Inflammatory macrophage (primary cell): ENCODE data around the gene POU5F1.

ENCODE experiments used
- DNase-seq, 2 donors: peaks; one replicate each; pipeline ENCODE4 v3.0.0-alpha.2; 2020 to 2022

Gene POU5F1

DNA sequence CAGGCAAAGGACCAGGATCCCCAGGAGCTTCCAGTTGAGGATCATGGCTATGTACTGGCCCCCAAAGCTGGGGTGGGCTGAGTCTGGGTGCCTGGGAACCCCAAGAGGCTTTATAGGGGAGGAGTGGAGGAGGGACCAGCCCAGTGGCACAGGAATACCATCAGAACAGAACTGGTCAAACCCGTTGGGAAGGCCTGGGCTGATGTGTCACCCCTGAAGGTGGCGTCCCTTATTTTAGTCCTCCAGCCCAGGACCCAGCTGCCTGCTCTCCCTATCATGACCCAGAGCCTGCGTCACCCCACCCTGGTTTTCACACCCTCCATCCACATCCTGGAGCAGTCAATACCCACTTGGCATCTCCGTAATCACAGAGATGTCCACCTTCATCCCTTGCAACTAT lies 31.5 kb downstream of the POU5F1 start, which contains the start of gene PSORS1C2:
Gene PSORS1C2, minus strand, starts transcription at position 85 of the 400 bp plus-strand sequence. Its CDS starts 40 bp downstream, at position 45.
- DNase-seq: no peak

DNA sequence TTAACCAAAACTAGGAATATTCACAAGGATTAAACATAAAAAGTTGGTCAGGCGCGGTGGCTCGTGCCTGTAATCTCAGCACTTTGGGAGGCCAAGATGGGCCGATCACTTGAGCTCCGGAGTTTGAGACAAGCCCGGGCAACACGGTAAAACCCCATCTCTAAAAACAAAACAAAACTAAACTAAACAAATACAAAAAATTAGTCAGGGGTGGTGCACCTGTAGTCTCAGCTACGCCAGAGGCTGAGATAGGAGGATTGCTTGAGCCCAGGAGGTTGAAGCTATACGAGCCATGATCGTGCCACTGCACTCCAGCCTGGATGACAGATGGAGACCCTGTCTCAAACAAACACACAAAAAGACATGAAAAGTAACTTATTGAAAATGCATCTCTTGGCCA lies 34.8 kb downstream of the POU5F1 start:
- DNase-seq: no peak

DNA sequence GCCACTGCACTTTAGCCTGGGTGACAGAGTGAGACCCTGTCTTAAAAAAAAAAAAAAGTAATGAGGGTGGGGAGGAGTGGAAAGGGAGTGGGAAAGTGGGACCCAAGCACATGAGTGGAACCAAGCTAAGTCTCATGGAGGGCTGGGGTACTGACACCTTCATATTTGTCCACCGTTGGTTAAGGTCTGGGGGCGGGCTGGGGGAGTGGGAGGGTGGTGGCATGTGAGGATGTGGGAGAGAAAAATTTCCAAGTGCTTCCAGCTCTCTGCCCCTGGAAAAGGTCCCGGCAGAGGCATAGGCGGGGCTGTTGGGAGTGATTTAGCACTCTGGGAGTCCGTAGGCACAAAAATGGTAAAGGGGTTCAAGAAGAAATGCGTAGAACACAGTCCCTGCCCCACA lies 37.7 kb downstream of the POU5F1 start:
- no peak for DNase-seq

DNA sequence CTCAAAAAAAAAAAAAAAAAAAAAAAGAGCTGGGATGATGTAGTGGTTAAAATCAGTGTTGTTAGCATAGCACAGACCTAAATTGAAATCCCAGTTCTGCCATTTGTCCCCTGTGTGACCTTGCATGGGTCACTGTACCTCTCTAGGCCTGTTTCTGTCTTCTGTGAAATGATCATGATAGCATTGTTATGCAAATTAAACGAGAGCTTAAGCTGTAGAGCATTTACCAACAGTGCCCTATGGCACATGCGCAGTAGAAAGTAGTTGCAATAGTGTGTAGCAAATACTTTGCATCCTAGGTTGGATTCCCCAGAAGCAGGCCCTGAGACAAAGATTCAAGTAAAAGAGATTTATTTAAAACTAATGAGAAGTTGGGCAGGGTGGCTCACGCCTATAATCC lies 38.9 kb downstream of the POU5F1 start:
- no peak for DNase-seq

DNA sequence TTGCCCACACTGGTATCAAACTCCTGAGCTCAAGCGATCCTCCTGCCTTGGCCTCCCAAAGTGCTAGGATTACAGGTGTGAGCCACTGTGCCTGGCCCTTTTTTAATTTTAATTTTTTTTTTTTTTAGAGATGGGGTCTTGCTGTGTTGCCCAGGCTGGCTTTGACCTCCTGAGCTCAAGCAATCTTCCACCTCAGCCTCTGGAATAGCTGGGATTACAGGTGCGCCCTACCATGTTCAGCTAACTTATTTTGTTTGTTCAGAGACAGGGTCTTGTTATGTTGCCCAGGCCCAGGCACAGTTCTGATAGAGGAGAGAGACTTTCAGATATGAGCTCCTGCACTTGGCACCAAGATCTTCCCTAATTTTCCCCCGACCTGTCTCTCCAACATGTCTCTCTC lies 39.7 kb downstream of the POU5F1 start:
- no peak for DNase-seq

DNA sequence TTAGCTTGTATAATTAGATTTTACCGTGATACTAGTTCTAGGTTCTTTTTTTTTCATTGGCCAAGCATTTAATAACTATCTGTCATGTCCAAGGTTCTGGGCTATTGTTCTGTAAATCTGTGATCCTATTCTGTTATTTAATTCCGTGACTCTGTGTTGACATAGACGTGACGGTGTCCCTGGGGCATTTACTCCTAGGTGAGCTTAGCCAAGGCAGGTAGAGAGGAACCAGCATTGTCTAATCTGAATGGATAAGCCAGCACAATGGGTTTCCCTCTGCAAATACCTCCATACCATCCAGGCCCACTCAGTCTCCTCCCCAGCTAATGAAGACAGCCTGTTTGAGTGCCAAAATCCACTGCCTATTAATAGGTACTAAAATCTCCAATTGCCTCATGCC lies 41.4 kb downstream of the POU5F1 start:
- no peak for DNase-seq

DNA sequence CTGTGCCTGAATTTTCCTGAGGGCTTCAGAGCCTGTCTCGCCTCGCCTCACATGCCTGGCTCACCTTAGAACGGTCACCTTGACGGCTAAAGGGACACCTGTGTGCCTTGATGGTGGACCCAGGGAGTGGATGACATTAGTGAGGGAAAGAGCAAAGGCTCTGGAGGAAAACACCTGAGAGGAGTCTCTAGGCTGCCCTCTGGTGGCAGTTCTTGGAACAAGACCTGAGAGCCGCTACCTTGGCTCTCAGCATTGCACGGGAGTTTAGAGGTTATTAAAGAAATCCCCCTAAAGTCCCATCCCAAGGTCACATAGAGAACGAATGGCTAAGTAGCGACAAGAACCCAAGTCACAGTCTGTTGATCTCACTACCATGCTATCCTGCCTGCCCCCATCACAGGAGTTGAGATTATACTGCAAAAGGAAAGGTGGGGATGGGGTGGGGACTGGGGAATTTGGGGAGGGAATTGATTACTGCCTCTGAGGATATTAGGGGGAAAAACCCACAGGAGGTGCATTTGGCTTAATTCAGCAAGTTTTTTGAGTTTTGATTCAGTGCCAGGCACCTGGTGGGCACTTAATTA lies 42.3 kb downstream of the POU5F1 start:
- DNase-seq: peak; percentile 33 to 38

DNA sequence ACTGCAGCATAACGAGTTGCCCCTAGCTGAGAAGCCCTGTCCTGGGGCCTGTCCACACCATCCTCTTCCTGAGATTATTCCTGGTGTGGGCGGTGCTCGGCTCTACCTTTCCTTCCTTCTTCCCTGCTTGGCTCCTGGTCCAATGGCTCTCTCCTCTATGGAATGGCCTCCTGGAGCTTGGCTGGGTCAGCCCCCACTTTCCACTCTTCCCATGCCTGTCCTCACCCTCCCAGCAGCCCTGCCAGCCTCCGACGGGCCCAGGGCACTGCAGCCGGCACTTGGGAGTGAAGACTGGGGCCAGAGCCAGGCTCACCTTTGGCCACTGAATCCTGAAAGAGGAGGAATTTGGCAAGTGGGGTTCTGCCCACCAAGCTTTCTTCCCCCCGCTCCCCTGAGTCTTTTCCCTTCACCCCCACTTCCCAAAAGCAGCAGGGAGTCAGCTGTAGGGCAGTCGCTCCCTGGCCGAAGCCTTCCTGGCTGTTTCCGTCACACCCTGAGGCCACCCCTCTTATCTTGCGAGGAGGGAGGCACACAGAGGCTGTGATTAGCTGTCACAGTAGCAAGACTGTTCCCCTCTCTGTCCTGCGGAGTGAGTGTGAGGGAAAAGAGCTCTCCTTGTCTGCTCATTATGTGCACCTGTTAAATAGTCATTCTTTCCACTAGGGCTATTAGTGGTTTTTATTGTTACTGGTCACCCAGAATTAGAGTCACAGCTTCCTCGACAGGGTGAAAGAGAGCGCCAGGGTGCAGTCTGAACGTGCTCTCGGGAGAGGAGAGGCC lies 43.9 kb downstream of the POU5F1 start:
- DNase-seq: no peak

DNA sequence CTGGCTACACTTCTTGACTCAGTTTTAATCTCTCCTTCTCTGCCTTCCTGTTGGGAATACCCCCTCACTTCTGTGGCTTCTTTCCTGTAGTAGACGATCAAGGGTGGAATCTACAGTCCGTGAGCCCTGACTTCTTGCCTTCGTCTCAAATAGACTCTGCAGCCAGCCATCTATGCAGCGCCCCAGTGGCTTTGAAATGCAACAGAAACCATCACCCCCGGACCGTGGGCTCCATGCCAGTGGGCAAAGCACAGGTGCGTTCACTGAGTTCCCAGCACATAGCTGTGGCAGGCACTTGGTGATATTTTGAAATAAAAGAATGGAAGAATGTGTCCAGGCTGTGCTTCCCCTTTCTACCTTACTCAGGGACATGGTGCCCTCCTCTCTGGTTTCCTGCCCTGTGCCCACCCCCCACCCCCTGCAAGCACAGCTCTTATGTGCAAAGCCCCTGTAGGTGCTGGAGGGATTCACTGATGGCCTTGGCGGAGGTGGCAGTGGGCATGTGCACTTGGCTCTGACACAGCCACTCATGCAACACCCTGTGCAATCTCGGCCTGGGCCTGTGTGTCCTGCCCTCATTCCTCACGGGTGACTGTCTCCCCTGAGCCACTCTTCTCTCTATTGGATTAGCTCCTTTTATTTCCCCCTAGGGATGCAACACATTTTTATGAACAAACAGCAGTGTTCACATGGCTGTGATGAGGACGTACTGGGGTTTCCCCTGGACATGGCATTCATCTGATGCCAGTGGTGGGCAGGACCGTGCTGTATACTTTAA lies 44.7 kb downstream of the POU5F1 start:
- no peak for DNase-seq

DNA sequence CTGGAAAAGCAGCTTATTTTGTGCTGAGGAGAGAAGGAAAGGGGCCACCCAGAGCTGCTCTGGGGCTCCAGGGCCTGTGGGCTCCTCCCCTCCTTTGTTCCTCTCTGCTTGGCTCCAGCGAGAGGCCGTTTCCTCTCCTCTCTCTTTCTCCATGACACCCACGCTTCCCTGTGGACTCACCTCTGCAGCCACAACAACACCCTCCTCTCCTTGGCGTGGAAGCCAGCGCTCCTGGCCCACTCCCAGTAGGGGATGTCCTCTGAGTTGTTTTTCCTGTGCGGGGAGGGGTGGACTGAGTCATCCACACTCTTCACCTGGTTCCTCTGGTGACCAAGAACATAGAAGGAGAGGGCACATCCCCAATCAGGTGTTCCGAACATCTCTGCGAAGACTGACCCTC lies 45.3 kb downstream of the POU5F1 start:
- DNase-seq: no peak

DNA sequence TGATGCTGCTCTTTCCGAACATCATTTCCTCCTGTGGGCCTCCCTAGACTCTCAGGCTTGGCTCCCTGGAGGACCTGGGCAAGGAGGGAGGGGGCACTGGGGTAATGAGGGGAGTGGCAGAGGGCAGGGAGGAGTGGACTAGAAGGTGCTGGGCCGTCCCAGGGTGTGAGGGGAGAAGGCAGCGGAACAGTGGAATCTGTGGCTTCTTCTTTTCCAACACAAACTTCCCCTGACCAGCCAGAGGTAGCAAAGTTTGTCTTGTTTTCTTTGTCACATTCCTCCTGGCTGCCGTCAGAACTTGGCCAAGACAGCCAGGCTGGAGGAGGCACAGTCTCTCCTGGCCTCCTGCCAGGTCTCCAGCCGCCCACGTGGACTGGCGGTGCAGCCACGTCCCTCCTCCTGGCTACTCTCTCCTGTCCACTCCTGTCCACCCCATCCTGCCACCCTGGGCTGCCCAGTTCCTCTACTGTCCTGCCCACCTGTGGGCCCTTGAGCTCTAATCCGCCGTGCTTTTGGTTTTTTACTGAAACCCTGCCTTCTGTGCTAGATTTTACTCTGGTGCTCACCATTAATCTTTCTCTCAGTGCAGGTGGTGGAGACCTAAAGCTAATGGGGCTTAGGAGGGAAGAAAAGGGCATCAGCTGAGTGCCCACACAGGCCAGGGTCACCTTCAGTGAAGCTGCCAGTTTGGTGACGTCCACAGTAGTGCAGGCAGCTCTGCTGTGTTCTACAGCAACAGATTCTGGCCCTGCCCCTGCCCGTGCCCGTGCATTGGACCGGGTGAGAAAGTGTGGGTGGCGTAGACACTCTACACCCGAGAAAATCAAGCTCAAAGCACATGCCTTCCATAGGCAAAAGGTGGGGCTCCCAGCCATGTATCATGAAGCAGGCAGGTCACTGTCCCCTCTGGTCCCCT lies 47.4 kb downstream of the POU5F1 start:
- DNase-seq: peak in 1 of 2 donors; percentile 15

DNA sequence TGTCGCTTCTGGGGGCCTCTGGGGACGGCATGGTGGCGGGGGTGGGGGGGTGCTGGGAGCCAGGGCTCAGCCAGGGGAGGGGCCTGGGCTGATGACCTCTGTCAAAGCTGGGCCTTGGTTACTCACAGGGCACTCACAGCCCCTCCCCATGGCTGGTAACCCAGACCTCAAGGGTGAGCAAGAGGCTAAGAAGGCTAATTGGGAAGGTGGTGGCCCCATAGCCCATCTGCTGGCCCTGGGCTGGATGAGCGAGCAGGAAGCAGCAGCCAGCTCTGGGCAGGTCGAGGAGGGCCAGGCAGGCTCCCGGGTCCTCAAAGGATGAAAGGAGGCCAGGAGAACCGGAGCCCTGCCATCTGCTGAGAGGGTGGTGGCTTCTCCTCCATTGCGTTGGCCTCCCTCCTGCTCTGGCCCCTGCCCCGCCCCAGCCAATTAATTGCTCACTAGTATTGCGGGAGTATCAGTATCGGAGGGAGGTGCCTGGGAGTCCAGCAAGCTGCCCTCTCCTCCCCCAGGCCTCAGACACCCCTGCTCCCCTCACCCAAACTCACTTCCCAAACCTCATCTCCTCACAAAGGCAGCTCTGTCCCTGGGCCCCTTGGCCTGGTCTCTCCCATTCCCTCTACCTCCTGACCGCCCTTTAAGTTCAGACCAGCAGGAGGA lies 49.2 kb downstream of the POU5F1 start:
- DNase-seq: no peak

DNA sequence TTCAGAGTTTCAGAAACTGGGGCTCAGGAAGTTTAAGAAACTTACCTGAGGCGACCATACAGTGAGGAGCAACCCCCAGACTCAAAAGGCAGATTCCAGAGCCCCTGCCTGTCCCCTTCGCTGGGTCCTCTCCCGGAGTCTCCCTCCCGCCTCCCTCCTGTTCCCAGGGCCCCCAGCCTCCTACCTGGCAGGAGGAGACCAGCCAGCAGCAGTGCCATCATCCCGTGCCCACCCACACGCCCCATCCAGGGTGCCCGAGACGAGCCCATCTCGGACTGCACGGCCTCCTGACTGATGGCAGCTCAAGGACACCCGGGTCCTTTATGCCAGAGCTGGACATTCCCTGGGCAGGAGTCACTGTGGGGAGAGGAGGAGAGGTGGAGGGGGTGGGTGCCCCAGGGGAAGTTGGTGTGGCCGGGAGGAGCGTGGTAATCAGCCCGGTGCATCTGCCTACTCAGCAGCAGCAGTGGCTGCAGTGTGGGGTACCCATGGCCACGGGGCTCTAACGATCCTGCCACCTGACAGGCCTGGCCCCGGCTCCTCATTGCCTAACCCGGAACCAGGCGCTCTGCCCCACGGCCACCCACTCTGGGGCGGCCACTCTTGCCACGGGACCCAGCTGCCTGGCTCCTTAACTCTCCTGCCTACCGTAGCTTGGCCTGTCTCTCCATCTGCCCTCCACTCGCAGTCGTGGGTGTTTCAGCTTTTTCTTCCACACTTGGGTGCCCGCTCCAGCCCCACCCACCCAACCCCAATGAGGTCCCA lies 50.1 kb downstream of the POU5F1 start, which contains the start of gene CDSN:
Gene CDSN, minus strand, starts transcription at position 296 of the 765 bp plus-strand sequence. Its CDS starts 27 bp downstream, at position 269.
- no peak for DNase-seq

DNA sequence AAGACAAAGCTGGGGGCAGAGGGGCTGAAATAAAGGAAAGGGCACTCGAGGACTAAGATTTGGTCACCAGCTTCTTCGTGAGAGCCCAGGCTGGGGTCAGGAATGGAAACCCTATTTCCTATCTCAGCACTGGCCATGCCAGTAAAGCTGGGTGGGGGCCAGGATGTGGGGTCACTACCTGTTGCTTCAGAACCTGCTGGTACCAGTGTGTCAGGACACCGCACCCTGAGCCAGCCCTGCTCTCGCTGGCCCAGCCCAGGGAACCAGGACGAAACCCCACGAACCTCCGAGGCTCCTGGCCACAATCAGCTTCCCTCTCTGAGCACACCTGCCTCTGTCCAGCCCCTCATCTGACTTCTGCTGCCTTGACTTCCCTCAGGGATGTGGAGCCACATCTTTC lies 52.3 kb downstream of the POU5F1 start:
- DNase-seq: no peak

DNA sequence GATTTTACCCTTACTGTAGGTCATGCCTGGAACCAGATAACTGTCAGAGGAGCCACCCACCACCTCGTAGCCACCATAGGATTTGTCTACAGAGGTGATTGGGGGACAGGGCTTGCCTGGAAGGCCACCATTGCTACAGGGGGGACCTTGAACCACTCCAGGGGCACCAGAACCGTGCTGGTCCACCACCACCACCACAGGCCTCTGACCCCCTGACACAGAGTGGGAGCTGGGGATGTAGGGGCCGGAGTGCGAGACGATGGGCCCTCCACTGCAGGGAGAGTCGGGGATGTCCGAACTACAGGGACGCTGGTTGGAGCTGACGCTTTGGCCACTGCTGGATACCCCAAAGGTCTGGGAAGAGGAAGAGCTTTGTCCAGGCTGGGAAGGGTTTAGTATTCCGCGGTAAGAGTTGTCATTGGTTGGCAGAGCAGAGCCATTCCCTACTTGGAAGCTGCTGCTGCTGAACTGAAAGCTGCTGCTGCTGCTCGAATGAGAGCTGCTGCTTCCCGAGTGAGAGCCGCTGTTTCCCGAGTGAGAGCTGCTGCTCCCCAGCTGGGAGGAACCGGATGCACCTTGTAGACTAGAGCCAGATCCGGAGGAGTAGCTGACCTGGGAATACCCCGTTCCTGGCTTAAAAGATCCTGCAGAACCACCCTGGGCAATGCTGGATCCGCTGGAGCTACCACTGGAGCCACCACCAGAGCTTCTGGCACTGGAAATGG lies 53.7 kb downstream of the POU5F1 start:
- DNase-seq: no peak

DNA sequence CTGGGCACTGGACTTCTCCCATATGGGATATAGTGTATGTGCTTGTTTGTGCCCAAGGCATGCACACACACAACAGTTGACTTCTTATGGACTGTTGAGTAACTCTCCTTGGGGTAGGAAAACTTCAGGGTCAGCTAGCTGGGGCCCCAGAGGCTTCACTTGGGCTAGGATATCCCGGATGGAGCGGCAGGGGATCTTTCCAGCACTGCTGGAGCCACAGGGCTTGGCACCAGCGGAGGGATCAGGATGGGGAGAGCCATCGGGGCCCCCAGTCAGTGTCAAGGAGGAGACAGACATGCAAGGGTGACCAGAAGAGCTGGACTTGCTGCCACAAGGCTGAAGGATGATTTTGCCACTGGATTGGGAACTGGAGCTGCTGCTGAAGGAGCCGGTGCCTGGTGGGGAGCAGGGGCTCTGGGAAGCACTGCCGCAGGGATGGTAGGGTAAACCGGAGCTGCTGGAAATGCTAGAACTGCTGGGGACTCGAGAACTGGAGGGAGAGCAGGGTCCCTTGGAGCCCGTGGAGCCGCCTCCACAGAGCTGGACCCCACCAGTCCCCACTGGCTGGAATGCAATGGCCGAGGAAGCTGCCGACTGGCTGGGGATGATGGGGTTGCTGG lies 54.4 kb downstream of the POU5F1 start:
- DNase-seq: no peak

DNA sequence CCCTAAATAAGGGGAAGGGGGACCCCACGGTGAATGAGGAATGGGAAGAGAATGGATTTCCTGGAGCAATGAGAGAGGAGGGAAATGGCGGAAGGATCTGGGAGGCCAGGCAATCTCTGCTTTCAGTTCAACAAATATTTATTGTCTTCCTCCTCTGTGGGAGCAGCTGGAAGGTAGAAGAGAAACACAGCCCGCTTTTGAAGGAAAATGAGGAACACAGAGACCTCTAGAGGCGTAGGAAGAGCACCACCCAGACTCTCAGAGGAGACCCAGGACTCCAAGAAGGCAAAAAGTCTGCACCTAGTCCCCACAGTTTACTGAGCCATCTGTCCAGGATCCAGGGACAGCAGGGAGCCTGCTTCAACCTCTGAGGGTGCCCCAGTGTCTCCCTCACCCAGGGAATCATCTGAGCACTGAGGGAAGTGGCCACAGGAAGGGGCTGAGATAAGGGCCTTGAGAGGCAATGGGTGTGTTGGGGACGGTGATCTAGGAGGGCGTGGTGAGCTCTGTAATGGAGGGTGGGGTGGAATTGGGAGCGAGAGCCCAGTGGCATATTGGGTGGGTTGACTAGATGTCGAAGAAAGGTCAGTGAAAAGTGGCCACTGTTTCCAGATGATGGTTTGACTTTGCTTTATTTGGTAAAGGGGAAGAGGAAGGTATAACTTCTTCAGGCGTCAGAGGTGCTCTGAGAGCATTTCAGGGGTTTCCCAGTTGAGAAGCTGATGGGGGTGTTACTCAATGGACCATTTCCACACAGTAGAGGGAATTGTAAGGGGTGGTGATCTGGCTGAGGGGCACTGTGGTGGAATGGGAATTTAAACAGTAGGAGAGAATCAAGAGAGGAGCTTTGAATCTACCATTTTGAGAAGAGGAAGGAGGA lies 55.3 kb downstream of the POU5F1 start:
- DNase-seq: peak in 1 of 2 donors; percentile 36

DNA sequence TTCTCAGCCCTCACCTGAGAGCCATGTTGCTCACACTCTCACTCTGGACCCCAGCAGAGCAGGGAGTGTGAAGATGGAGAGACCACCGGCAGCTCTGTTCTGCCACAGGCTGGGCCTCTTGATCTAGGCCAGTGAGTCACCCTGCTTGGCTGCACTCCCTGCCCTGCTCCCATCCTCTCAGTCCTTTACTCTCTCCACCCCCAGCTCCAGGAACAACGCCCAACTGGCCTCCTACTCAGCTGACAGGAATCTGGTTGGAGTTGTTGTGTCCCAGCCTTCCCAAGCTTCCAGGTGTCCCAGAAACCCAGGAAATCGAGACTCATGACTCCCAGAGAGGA lies 56.0 kb downstream of the POU5F1 start, which contains the start of gene PSORS1C1:
Gene PSORS1C1, plus strand, starts transcription at position 260 of the 338 bp plus-strand sequence. CDS start 14,833 bp downstream, outside the sequence.
- DNase-seq: no peak
